HepG2 (cell line): ENCODE data around the gene RBBP9. TPM values are rescaled to one million over a fixed set of nuclear protein-coding genes. Genes with fewer than 3 reads are reported as not detected.
A peak's percentile ranks its signal among the peaks of the same experiment; 100 is the strongest.

Experiments
- CAMTA2 ChIP-seq: sonication (generic); formaldehyde crosslinking; IDR thresholded peaks from 2 replicates; pipeline ENCODE4 v1.4.0; 2020; ENCODE audit warnings: mild to moderate bottlenecking, missing genetic modification reagents, borderline replicate concordance
- ELF3 ChIP-seq: IDR thresholded peaks from 2 replicates; pipeline ENCODE4 v1.6.1; 2016; ENCODE audit warnings: missing genetic modification reagents, missing compliant biosample characterization
- FOSL1 ChIP-seq: sonication (generic); formaldehyde crosslinking; IDR thresholded peaks from 2 replicates; pipeline ENCODE4 v1.9.0; 2021; ENCODE audit warnings: missing genetic modification reagents, borderline replicate concordance
- FOXO4 ChIP-seq: sonication (generic); formaldehyde crosslinking; conservative IDR thresholded peaks from 2 replicates; pipeline ENCODE4 v1.8.1; 2023; ENCODE audit warnings: missing genetic modification reagents
- HIC2 ChIP-seq: sonication (generic); formaldehyde crosslinking; IDR thresholded peaks from 2 replicates; pipeline ENCODE4 v1.9.0; 2022; ENCODE audit warnings: low read depth, missing genetic modification reagents
- IRF1 ChIP-seq: sonication (generic); formaldehyde crosslinking; IDR thresholded peaks from 2 replicates; pipeline ENCODE4 v1.4.0; 2020; ENCODE audit warnings: low read depth, mild to moderate bottlenecking, missing genetic modification reagents
- KLF6 ChIP-seq: IDR thresholded peaks from 2 replicates; pipeline ENCODE4 v1.8.0; 2016; ENCODE audit warnings: missing biosample characterization, missing genetic modification reagents
- KMT2B ChIP-seq: IDR thresholded peaks from 2 replicates; pipeline ENCODE4 v1.6.1; 2016; ENCODE audit warnings: missing genetic modification reagents, missing compliant biosample characterization
- MAX ChIP-seq: IDR thresholded peaks from 2 replicates; pipeline ENCODE4 v1.6.1; 2012; ENCODE audit warnings: inconsistent platforms
- MIER3 ChIP-seq: IDR thresholded peaks from 2 replicates; pipeline ENCODE4 v1.6.1; 2016; ENCODE audit warnings: missing compliant biosample characterization, borderline replicate concordance
- PAX8 ChIP-seq: sonication (generic); formaldehyde crosslinking; IDR thresholded peaks from 2 replicates; pipeline ENCODE4 v1.8.0; 2022; ENCODE audit warnings: mild to moderate bottlenecking, missing genetic modification reagents, borderline replicate concordance
- PBX3 ChIP-seq: sonication (generic); formaldehyde crosslinking; IDR thresholded peaks from 2 replicates; pipeline ENCODE4 v1.8.1; 2023; ENCODE audit warnings: missing genetic modification reagents, inconsistent platforms, borderline replicate concordance
- U2AF1 ChIP-seq: fragments of 200-400 bp; formaldehyde crosslinking; optimal IDR thresholded peaks from 2 replicates; pipeline ENCODE3; 2017; ENCODE audit warnings: mild to moderate bottlenecking, low read depth, low read length
- YEATS2 ChIP-seq: sonication (generic); formaldehyde crosslinking; IDR thresholded peaks from 2 replicates; pipeline ENCODE4 v1.4.0; 2020; ENCODE audit warnings: missing genetic modification reagents, borderline replicate concordance
- ZBTB8A ChIP-seq: sonication (generic); formaldehyde crosslinking; IDR thresholded peaks from 2 replicates; pipeline ENCODE4 v1.4.0; 2020; ENCODE audit warnings: mild to moderate bottlenecking, low read depth, missing genetic modification reagents, borderline replicate concordance
- ZFP62 ChIP-seq: sonication (generic); formaldehyde crosslinking; IDR thresholded peaks from 2 replicates; pipeline ENCODE4 v1.4.0; 2020; ENCODE audit warnings: missing genetic modification reagents
- ZNF124 ChIP-seq: sonication (generic); formaldehyde crosslinking; IDR thresholded peaks from 2 replicates; pipeline ENCODE4 v1.4.0; 2020; ENCODE audit warnings: missing genetic modification reagents
- ZNF225 ChIP-seq: sonication (generic); formaldehyde crosslinking; IDR thresholded peaks from 2 replicates; pipeline ENCODE4 v1.4.0; 2020; ENCODE audit warnings: mild to moderate bottlenecking, missing genetic modification reagents
- ZNF234 ChIP-seq: sonication (generic); formaldehyde crosslinking; conservative IDR thresholded peaks from 2 replicates; pipeline ENCODE4 v1.5.1; 2020; ENCODE audit warnings: mild to moderate bottlenecking, missing genetic modification reagents
- ZNF235 ChIP-seq: sonication (generic); formaldehyde crosslinking; IDR thresholded peaks from 2 replicates; pipeline ENCODE4 v1.8.1; 2023; ENCODE audit warnings: mild to moderate bottlenecking, missing genetic modification reagents, borderline replicate concordance
- ZNF264 ChIP-seq: sonication (generic); formaldehyde crosslinking; IDR thresholded peaks from 2 replicates; pipeline ENCODE4 v1.4.0; 2020; ENCODE audit warnings: missing genetic modification reagents
- ZNF660 ChIP-seq: sonication (generic); formaldehyde crosslinking; IDR thresholded peaks from 2 replicates; pipeline ENCODE4 v1.5.1; 2020; ENCODE audit warnings: mild to moderate bottlenecking, low read depth, missing genetic modification reagents, borderline replicate concordance
- ZNF768 ChIP-seq: sonication (generic); formaldehyde crosslinking; IDR thresholded peaks from 2 replicates; pipeline ENCODE4 v1.4.0; 2020; ENCODE audit warnings: missing genetic modification reagents
- ZNF780A ChIP-seq: sonication (generic); formaldehyde crosslinking; IDR thresholded peaks from 2 replicates; pipeline ENCODE4 v1.8.0; 2022; ENCODE audit warnings: mild to moderate bottlenecking, missing genetic modification reagents, moderate library complexity
- polyA plus RNA-seq, 8 experiments: library from polyadenylated mRNA; depleted of rRNA in 3 of 8; stranded (reverse) in 7 of 8; unstranded in 1 of 8; fragments of >200 nt; fragmentation: Illumina TruSeq in 4 of 8; extraction: Trizol in 4 of 8; gene quantifications; 2 replicates each; pipeline versions ENCODE4 v1.2.1 to v1.2.3, GENCODE V29; 2011 to 2016; ENCODE audit warnings: low read depth in 4 of 8, missing spikeins in 1 of 8, mixed read lengths in 1 of 8; ENCODE audit not compliant: insufficient read depth in 1 of 8
- total RNA-seq, 5 experiments: library from RNA; depleted of rRNA; stranded (reverse); fragments of >200 nt; fragmentation: Illumina TruSeq; extraction: Trizol; gene quantifications; 2 replicates each; pipeline ENCODE4 v1.2.3, GENCODE V29; 2016; ENCODE audit warnings: low read depth in 1 of 5

RBBP9 gene
- total and polyA plus RNA-seq, 2 of the 13 experiments (the other 11 are each of a cell fraction or from before 2014, with no cell fraction given) = 28.0 to 56.3 TPM

- 0 out of 2 replicates have a peak, but pooled peaks have one; percentile 61 for TF ChIP-seq IRF1 (CRISPR knock-in tag)
- TF ChIP-seq ZBTB8A (CRISPR knock-in tag) = peak; percentile 31; the same call in 1 of the 2 replicates
- peak; percentile 86 for TF ChIP-seq ZNF225 (CRISPR knock-in tag)
- TF ChIP-seq MAX = peak; percentile 77
- TF ChIP-seq ZFP62 = no peak
- TF ChIP-seq PAX8 (CRISPR knock-in tag) = peak; percentile 62; the same call in 1 of the 2 replicates
- peak; percentile 91 for TF ChIP-seq MIER3 (CRISPR knock-in tag)
- TF ChIP-seq PBX3 (CRISPR knock-in tag) = peak; percentile 56; the same call in 1 of the 2 replicates
- peak; percentile 35; the same call in 1 of the 2 replicates for TF ChIP-seq ZNF264 (CRISPR knock-in tag)
- peak; percentile 97 for TF ChIP-seq KMT2B (CRISPR knock-in tag)
- TF ChIP-seq ZNF124 = peak; percentile 85
- peak; percentile 90 for TF ChIP-seq ELF3
- TF ChIP-seq CAMTA2 (CRISPR knock-in tag) = 0 out of 2 replicates have a peak, but pooled peaks have one; percentile 78
- TF ChIP-seq ZNF768 (CRISPR knock-in tag) = peak; percentile 65
- TF ChIP-seq ZNF235 = no peak; the same call in 1 of the 2 replicates
- TF ChIP-seq HIC2 (CRISPR knock-in tag) = no peak; the same call in 1 of the 2 replicates
- TF ChIP-seq YEATS2 (CRISPR knock-in tag) = peak; percentile 94
- no peak for TF ChIP-seq ZNF234 (CRISPR knock-in tag)
- TF ChIP-seq FOXO4 (CRISPR knock-in tag) = no peak
- peak; percentile 80 for TF ChIP-seq U2AF1
- TF ChIP-seq KLF6 (CRISPR knock-in tag) = peak; percentile 92
- TF ChIP-seq ZNF660 = 0 out of 2 replicates have a peak, but pooled peaks have one; percentile 66
- TF ChIP-seq ZNF780A = no peak
- no peak for TF ChIP-seq FOSL1
Measured at GRCh38 chr20:18507218-18508191, 10.5 kb upstream of the RBBP9 start, which contains the start of gene SEC23B (continued).
